Measurements from ENCODE around the gene SSBP2.
"Not testable (repeated sequence)": the region's sequence is repeated elsewhere in the genome, so short reads cannot be mapped to it uniquely, and the experiment has no call there.

SSBP2 gene

DNA sequence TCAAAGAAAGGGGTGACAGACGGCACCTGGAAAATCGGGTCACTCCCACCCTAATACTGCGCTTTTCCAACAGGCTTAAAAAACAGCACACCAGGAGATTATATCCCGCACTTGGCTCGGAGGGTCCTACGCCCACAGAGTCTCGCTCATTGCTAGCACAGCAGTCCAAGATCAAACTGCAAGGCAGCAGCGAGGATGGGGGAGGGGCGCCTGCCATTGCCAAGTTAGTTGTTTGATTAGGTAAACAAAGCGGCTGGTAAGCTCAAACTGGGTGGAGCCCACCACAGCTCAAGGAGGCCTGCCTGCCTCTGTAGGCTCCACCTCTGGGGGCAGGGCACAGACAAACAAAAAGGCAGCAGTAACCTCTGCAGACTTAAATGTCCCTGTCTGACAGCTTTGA, 158.8 kb downstream of the SSBP2 start:
- DNase-seq (ENCODE audit: low read depth), result not testable (repeated sequence)

DNA sequence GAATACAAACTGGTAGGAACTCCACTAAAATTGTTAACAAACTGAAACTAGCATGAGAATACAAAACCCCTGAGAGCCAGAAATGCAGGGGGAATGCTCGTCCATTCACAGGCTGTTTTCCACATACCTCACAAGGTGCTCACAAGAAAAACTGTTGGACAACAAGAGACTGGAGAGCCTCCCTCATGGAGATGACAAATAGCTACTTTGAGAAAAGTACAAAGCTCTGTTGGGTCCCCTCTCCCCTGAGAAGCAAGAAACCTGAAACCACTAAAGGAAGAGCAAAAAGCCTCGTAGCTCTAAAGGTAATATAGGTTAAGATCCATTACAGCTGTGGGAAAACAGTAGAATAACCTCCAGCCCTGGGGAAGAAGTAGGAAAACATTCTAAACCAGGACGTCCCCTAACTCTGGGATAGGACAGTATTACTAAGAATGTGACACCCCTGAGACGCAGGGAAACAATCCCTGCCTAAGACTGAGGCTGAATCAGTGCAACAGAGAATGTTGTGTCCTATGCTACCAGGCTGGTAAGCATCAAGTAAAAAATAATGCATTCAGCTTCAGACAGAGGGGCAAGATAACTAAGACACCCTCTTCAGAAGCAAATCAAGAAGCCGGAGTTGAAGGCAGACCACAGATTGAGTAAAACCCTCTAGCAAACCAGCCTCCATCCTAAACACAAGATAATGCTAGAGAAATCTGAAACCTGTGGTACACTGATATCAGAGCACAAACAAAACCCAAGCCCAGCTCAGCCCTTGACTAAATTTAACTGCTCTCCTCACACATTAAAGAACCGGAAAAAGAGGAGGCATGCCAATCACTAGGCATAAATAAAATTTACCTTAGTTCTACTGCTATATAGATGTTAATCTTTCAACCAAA, 160.2 kb downstream of the SSBP2 start:
- DNase-seq (ENCODE audit: low read depth), result no peak

DNA sequence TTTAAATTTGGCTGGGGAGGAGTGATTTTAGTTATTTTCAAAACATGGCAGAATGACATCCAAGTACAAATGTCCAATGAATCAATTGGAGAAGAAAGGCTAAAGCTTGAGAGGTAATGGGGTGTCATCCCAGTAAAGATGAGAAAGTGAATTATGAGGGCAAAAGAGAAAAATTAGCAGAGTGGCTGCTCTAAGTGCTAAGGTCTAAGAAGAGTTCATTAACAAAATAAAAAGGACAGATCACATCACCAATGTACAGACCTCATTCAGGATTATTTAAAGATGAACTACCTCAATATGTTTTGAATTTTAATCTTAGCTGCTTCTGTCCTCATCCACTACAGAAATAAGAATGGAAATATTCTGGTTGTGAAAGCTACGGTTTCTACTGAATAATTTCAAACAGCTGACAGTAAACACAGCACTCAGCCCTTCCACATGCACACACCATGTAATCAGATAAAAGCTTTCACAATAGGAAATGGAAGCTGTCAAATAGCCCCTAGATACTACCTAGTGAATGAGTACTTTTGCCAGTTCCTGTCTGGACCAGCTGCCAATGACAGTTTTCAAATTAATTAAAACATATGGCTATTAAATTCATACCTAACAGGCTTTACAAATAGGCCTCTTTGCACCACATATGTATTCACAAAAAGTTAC, 171.5 kb downstream of the SSBP2 start:
- peak; percentile 6 for DNase-seq (ENCODE audit: low read depth)

DNA sequence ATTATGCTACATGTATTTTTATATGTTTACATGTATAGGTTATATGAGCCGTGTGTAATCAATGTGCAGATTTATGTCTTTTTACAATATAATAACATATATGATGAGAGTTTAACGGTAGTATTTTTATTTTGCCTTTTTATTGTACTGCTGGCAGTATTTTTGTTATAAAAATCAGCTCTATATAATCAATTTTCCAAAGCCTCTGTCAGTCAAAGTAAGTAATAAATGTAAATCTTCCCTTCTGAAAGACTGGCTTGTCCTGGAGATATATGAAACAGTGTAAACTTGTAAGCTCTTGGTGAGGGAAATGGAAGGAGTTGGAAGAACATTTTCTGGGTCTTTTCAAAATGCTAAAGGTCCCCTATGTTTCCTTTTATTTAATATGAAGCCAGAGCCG, 173.8 kb downstream of the SSBP2 start:
- no peak for DNase-seq (ENCODE audit: low read depth)

DNA sequence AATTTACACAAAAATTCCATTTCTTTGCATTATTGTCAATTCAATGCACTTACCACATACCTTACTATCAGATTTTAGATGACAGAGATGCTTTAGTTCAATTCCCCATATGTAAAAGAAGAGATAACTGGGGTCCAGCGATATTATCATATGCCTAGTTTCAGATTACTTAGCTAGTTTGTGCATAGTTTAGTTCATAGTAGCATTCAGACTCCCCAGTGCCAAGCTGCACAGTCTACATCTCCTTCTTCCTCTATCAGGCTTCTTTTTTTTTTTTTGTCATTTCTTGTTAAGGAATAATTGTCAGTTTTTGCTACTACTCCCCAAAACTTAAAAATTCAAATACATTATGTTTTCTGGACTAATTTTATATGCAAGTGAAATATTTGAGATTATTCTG, 175.0 kb downstream of the SSBP2 start:
- DNase-seq (ENCODE audit: low read depth), result no peak

DNA sequence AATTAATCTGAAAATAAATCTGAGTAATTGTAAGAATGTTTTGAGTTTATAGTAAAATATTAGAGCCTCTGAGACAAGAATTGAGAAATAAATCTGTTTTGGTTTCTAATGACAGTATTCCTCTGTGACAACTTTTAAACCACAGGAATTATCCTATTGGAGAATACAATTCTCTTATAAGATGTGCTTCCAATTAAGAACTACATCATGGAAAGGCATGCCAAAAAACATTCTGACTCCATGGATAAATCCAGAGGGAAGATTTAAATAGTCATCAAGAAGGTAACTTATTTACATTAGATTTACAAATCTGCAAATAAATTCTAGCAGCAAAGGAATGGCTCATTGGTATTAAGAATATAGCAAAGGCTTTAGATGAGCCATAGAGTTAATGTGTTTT, 178.7 kb downstream of the SSBP2 start:
- no peak for DNase-seq (ENCODE audit: low read depth)

DNA sequence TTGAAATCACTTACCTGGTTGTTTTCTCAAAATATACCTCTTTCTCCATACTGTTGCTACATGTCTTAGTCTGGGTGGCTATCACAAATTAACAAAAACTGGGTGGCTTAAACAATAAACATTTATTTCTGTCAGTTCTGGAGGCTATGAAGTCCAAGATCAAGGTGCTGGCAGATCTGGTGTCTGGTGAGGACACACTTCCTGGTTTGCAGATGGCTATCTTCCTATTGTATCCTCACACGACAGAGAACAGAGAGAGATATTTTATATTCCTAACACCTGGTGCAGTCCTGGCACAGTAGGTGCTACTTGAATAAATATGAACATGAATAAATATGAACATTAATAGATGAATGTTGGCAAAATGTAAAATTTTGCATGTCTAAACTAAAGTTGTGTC, 192.7 kb downstream of the SSBP2 start:
- DNase-seq (ENCODE audit: low read depth), result no peak

DNA sequence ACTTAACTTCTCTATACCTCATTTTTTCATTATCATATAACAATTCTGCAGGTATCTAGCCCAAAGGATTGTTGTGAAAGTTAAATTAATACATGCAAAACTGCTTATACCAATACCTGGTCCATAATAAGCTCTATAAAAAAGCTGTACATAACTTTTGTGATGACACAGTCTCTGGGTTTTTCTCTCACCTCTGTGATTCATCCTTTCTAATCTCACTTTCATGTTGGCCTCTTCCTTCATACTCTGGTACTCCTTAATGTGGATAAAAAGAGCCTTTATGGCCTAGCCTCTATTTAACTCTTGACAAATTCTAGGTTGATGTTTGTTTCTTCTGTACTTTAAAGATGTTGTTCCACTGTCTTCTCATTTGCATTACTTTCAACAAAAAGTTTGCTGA, 194.1 kb downstream of the SSBP2 start:
- no peak for DNase-seq (ENCODE audit: low read depth)

DNA sequence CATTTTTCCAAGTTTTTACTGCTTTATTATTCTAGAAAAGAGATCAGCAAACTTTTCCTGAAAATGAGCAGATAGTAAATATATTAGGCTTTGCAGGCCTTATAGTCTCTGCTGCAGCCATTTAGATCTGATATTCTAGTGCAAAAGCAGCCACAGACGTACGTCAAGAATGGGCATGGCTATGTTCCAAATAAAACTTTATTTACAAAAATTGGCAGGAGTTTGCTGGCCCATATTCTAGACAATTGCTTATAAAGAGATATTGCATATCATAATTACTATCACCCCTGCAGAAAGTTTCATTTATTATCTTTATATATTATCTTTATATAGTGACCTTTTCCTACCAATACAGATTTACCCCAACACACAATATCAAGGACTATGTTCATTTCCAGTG, 195.0 kb downstream of the SSBP2 start:
- no peak for DNase-seq (ENCODE audit: low read depth)

DNA sequence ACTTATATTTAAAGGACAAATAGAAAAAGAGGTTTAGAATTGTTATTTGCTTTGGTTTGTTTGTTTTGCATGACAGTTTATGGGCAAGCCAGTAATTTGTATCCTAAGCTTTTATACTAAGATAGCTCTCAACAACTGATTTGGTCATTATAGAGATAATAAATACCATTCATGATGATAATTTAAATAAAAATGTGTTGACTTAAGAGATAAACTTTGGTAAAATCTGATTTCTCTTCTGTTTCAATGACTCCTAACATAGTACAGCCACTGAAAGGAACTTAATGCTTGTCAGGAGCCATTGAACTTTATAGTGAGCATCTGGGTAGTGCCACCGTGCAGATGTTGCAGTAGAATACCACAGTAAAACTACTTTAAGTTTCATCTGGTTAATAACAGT, 196.2 kb downstream of the SSBP2 start:
- DNase-seq (ENCODE audit: low read depth), result no peak

DNA sequence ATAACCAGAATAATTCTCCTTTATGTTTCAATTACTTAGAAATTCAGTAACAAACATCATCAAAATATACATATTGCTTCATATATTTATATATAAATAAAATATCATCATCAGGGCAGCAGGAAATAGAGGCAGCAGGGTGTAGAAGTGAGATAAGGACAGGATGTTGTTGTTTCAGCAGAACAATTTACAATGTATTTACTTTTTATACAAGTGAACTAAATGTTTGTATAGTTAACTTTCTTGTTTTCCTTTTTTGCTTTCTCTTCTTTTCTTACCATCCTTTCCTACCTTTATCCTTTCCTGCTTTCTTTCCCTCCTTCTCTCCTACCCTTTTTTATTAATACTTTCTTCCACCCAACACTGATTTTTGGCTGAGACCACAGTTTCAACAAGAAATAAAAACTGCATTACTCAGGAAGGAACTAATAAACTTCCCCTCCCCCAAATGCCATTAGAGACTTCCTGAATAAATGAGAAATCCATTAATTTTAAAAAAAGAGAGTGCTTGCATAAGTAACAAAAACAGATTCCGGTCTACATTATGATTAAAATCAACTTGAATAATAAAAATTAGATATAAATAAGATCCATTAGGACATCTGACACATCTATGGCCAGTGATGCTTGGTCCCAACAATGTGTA, 197.2 kb downstream of the SSBP2 start:
- no peak for DNase-seq (ENCODE audit: low read depth)

DNA sequence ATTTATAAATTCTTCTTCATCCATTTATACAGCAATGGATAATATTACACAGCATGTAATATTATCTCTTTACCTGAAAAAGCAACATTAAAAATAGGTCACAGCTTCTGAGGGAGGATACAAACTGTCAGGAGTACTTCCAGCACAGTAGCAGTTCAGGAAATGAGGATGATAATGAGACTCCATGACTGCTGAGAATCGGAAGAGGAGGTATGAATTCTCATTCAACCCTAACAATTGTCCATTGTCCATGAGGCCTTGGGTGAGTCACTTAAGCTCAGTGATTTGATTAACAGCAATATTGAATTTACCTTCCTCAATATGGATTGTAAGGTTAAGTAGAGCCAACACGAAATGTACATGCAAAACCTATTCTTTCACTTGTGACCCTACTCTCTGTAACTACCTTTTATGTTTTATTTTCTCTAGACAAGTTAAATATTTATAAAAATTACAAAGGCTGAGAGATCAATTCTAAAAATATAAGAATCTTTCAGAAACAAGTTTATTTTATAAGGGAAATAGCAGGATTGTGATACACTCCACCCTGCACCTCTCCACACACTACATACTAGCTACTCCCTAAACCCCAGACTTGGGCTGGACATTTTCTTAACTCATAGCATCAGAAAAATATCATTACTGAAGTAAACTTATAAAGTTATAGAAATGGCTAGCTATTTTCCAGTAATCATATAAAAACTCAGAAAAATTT, 197.9 kb downstream of the SSBP2 start:
- peak; percentile 43 for DNase-seq (ENCODE audit: low read depth)

DNA sequence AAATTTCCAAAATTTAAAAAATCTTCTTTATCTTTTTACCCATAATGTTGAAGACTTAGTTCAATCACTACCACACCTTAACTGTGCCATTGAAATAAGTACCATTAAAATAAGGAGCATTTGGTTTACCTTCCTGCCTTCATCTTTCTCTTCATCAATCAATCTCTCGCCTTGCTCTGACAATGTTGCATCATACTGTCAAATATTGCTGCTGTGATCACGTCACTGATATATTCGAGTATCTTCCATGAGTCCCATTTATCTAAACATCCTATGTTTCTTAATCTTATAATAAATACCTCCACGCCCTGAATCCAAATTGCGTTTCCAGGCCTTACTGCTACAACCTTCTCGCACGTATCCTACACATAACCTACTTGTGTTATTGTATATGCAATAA, 201.8 kb downstream of the SSBP2 start:
- no peak for DNase-seq (ENCODE audit: low read depth)

DNA sequence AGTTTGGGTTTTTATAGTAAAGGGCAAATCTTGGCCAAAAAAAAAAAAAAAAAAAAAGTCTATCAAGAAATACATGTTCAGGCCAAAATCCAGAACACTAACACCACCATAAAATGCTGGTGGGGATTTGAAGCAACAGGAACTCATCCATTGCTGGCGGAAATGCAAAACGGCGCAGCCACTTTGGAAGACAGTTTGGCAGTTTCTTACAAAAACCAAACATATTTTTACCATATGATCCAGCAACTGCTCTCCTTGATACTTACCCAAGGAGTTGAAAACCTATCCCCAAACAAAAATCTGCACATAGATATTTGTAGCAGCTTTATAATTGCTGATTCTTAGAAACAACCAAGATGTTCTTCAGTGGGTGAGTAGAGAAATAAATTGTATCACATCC, 203.9 kb downstream of the SSBP2 start:
- no peak for DNase-seq (ENCODE audit: low read depth)

DNA sequence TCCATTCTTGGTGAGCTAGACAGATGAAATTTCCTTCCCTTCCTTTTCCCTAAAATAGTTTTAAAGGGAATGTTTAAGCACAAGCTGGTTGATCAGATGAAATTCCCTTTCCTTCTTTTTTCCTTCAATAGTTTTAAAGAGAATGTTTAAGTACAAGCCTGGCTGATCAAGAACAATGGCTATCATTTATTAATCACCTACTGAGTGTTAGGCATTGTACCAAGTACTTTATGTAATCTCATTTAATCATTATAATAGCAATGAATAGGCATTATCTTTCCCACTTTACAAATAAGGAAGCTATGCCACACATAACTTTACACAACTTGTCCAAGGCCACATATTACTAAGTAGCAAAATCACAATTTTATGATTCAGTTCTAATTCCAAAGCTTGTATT, 205.0 kb downstream of the SSBP2 start:
- no peak for DNase-seq (ENCODE audit: low read depth)

DNA sequence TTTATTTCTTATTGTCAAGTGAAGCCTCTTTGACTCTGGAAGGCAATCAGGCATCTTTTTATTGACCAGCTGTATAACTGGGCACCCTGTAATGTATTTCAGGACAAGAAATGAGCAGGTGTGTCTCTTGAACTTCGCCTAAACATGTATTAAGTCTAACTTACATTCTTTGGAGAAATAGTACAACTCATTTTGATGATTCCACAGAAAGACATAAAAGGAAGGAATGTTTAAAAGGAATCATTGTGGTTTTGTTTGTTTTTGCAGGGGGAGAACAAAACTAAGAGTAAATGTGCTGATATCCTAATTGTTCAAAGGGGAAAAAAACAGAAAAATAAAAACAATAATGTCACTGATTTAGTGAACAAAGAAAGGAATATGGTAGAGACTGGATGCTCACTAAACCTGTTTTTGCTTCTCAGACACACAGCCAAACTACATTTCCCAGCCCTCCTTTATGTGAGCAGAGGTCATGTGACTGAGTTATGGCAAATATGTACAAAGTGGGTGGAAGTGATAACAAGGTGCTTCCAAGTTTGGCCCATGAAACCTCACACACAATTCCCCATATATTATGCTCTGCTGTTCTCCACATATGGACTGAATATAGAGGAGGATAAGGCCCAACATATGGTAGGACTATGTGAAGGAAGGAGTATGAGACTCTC, 206.4 kb downstream of the SSBP2 start:
- no peak for DNase-seq (ENCODE audit: low read depth)

DNA sequence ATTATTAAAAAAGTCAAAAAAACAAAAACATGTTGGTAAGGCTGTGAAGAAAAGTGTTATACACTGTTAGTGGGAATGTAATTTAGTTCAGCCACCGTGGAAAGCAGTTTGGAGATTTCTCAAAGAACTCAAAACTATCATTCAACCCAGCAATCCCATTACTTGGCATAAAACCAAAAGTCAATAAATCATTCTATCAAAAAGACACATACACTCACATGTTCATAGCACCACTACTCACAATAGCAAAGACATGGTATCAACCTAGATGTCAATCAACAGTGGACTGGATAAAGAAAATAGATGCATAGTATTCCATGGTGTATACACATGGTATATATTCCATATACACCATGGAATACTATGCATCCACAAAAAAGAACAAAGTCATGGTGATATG, 208.7 kb downstream of the SSBP2 start:
- DNase-seq (ENCODE audit: low read depth), result no peak

DNA sequence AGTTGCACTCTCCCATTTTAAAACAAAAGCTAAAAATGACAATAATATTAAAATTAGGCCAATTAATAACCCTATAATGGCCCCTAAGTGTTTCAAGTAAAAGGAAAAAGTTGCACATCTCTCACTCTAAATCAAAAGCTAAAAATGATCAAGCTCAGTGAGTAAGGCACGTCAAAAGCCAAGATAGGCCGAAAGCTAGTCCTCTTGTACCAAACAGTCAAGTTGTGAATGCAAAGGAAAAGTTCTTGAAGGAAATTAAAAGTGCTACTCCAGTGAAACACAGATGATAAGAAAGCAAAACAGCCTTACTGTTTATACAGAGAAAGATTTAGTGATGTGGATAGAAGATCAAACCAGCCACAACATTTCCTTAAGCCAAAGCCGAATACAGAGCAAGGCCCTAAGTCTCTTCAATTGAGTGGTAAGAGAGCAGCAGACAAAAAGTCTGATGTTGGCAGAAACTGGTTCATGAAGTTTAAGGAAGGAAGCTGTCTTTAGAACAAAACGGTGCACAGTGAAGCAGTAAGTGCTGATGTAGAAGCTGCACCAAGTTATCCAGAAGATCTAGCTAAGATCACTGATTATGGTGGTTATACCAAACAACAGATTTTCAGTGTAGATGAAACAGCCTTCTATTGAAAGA, 212.9 kb downstream of the SSBP2 start:
- DNase-seq (ENCODE audit: low read depth), result no peak

DNA sequence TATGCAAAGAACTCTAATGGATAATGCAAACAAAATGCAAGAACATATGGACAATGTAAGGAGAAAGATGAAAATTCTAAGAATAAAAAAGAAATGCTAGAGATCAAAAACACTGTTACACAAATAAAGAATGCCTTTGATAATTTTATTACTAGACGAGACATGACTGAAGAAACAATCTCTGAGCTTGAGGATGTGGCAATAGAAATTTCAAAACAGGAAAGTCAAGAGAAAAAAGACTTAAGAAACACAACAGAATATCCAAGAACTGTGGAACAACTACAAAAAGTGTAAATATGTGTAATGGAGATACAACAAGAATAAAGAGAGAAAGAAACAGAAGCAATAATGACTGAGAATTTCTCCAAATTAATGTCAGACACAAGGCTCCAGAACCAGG, 216.5 kb downstream of the SSBP2 start:
- no peak for DNase-seq (ENCODE audit: low read depth)

DNA sequence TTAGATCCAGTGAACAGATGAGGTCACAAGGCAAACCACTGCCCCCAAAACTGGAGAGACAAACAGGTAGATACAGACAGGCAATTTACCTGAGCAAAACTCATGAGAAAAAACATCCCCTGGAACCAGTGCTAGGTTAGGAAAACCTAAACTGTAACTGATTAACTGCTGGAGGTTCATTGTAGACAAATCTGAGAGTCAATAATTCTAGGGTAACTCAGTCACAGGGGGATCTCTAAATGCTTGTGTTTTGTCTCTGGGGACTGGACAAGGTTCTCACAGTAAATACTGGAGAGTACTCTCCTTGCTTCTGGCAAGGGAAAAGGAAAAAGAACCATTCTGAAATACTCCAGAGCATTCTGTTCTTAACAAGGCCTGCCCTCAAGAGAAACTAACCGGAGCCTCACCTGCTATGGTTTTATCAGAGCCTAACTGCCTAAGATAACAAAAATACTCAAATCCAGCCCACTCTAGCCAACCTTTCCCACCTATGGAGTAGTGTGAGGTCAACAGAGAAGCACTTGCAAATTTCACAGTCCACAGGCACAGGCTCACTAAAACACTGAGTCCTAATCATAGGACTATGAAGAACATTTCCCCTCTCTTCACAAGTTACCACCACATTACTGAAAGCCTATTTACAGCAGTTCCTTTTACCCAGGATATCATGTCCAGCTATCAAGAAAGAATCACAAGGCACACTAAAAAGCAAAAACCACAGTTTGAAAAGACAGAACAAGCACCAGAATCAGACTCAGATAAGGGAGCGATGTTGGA, 217.1 kb downstream of the SSBP2 start:
- no peak for DNase-seq (ENCODE audit: low read depth)

DNA sequence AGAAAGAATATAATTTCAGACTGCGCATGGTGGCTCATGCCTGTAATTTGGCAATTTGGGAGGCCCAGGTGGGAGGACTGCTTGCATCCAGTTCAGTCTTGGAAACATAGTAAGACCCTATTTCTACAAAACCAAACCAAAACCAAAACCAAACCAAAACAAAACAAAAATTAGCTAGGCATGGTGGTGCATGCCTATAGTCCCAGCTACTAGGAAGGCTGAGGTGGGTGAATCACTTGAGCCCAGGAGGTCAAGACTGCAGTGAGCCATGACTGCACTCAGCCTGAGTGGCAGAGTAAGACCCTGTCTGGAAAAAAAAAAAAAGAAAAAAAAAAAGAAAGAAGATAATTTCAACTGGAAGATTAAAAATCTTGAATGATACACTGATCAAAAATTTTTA, 220.0 kb downstream of the SSBP2 start:
- peak; percentile 37 for DNase-seq (ENCODE audit: low read depth)

All from ELR (cell line).